ENCODE data around the gene CDC7. TPM values are rescaled to one million over a fixed set of nuclear protein-coding genes. Genes with fewer than 3 reads are reported as not detected.
"Not testable (repeated sequence)": the region's sequence is repeated elsewhere in the genome, so short reads cannot be mapped to it uniquely, and the experiment has no call there.

Gene CDC7
- total RNA-seq, 1 donor from 2014 or later = 4.3 TPM

GRCh38 chr1:91510754-91511153 is 10.1 kb downstream of the CDC7 start:
- H3K4me3 Mint-ChIP-seq (ENCODE audit: unreplicated experiment) = no peak overlapping the region
- H3K4me1 Mint-ChIP-seq (ENCODE audit: unreplicated experiment) = peaks cover 9% of the 10 kb centered on the region
- no peaks in the 10 kb centered on the region for H3K9me3 Mint-ChIP-seq (ENCODE audit: unreplicated experiment)
- TF ChIP-seq CTCF (IDR thresholded peaks at IDR 0.05) = no peak
- peaks cover 6% of the 10 kb centered on the region for H3K36me3 Mint-ChIP-seq (ENCODE audit: unreplicated experiment)
- DNase-seq (ENCODE audit: extremely low spot score, unreplicated experiment) = no peak
- H3K27me3 Mint-ChIP-seq (ENCODE audit: unreplicated experiment) = no peaks in the 10 kb centered on the region
- H3K27ac Mint-ChIP-seq (ENCODE audit: unreplicated experiment) = no peak overlapping the region

- H3K27ac Mint-ChIP-seq (ENCODE audit: unreplicated experiment) = no peak overlapping the region
- H3K4me3 Mint-ChIP-seq (ENCODE audit: unreplicated experiment) = no peak overlapping the region
- no peak for DNase-seq (ENCODE audit: extremely low spot score, unreplicated experiment)
- peaks cover 8% of the 10 kb centered on the region for H3K4me1 Mint-ChIP-seq (ENCODE audit: unreplicated experiment)
- no peaks in the 10 kb centered on the region for H3K27me3 Mint-ChIP-seq (ENCODE audit: unreplicated experiment)
- peak; percentile 72 for TF ChIP-seq CTCF (IDR thresholded peaks at IDR 0.05)
- H3K36me3 Mint-ChIP-seq (ENCODE audit: unreplicated experiment) = peaks cover 7% of the 10 kb centered on the region
- H3K9me3 Mint-ChIP-seq (ENCODE audit: unreplicated experiment) = no peaks in the 10 kb centered on the region
These were observed 10.7 kb downstream of the CDC7 start for GRCh38 chr1:91511386-91511785.

- Mint-ChIP-seq H3K4me3 (ENCODE audit: unreplicated experiment) (no peak overlapping the region), H3K27me3 (ENCODE audit: unreplicated experiment) (no peaks in the 10 kb centered on the region), H3K9me3 (ENCODE audit: unreplicated experiment) (no peaks in the 10 kb centered on the region), H3K27ac (ENCODE audit: unreplicated experiment) (no peak overlapping the region), H3K36me3 (ENCODE audit: unreplicated experiment) (peaks cover 9% of the 10 kb centered on the region), H3K4me1 (ENCODE audit: unreplicated experiment) (peaks cover 8% of the 10 kb centered on the region)
- TF ChIP-seq CTCF (IDR thresholded peaks at IDR 0.05) = peak; percentile 68
- DNase-seq (ENCODE audit: extremely low spot score, unreplicated experiment) = no peak
These were observed 12.5 kb downstream of the CDC7 start for GRCh38 chr1:91513160-91513559.

- TF ChIP-seq CTCF (IDR thresholded peaks at IDR 0.05) = no peak
- H3K27me3 Mint-ChIP-seq (ENCODE audit: unreplicated experiment) = no peaks in the 10 kb centered on the region
- H3K9me3 Mint-ChIP-seq (ENCODE audit: unreplicated experiment) = no peaks in the 10 kb centered on the region
- no peak overlapping the region for H3K27ac Mint-ChIP-seq (ENCODE audit: unreplicated experiment)
- peaks cover 5% of the 10 kb centered on the region for H3K4me1 Mint-ChIP-seq (ENCODE audit: unreplicated experiment)
- H3K4me3 Mint-ChIP-seq (ENCODE audit: unreplicated experiment) = no peak overlapping the region
- no peak for DNase-seq (ENCODE audit: extremely low spot score, unreplicated experiment)
- peaks cover 6% of the 10 kb centered on the region for H3K36me3 Mint-ChIP-seq (ENCODE audit: unreplicated experiment)
These were observed 13.1 kb downstream of the CDC7 start for GRCh38 chr1:91513706-91514105.

DNA sequence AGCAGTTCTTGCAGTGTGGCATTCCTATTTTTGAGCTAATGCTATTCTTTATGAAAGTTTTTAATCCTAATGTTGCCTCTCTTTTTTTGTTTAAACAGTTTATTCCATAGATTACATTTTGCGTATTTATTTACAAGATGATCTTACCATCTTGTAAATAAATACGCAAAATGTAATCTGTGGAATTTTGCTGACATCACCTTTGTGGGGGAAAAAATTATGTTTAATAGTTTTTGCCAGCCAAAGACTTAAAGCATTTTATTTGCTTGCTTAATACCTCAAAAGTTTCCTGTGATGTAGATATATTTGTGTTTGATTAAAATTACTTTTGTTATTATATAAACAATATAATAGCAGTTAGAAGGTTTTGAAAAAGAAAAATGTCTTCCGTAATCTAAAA is 15.3 kb downstream of the CDC7 start:
- peaks cover 7% of the 10 kb centered on the region for H3K4me1 Mint-ChIP-seq (ENCODE audit: unreplicated experiment)
- no peak for DNase-seq (ENCODE audit: extremely low spot score, unreplicated experiment)
- H3K27ac Mint-ChIP-seq (ENCODE audit: unreplicated experiment) = no peak overlapping the region
- no peaks in the 10 kb centered on the region for H3K27me3 Mint-ChIP-seq (ENCODE audit: unreplicated experiment)
- no peaks in the 10 kb centered on the region for H3K9me3 Mint-ChIP-seq (ENCODE audit: unreplicated experiment)
- peaks cover 3% of the 10 kb centered on the region for H3K36me3 Mint-ChIP-seq (ENCODE audit: unreplicated experiment)
- H3K4me3 Mint-ChIP-seq (ENCODE audit: unreplicated experiment) = no peak overlapping the region
- TF ChIP-seq CTCF (IDR thresholded peaks at IDR 0.05) = no peak

DNA sequence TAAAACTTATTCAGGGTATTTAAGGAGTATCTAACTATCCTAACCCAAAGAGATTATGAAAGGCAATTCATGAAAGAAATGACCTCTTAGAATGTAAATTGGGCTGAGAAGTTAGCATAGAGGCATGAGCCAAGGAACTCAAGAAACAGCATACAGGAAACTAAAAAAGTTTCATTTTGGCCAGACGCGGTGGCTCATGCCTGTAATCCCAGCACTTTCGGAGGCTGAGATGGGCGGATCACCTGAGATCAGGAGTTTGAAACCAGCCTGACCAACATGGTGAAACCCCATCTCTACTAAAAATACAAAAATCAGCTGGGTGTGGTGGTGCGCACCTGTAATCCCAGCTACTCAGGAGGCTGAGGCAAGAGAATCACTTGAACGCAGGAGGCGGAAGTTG is 16.0 kb downstream of the CDC7 start:
- not testable (repeated sequence) for H3K27ac Mint-ChIP-seq (ENCODE audit: unreplicated experiment); H3K9me3 Mint-ChIP-seq (ENCODE audit: unreplicated experiment); H3K4me3 Mint-ChIP-seq (ENCODE audit: unreplicated experiment); DNase-seq (ENCODE audit: extremely low spot score, unreplicated experiment); H3K27me3 Mint-ChIP-seq (ENCODE audit: unreplicated experiment); H3K4me1 Mint-ChIP-seq (ENCODE audit: unreplicated experiment); H3K36me3 Mint-ChIP-seq (ENCODE audit: unreplicated experiment)
